Ectodermal cell (in vitro differentiated cells): ENCODE results near the gene COMMD8.
"Not testable (repeated sequence)": the region's sequence is repeated elsewhere in the genome, so short reads cannot be mapped to it uniquely, and the experiment has no call there.

Source experiments
- H3K27ac ChIP-seq: 2 replicates; pipeline ENCODE4 v1.7.0; 2013; ENCODE audit warnings: mild to moderate bottlenecking, low read depth, low read length; ENCODE audit not compliant: insufficient read depth, poor library complexity, severe bottlenecking
- H3K27me3 ChIP-seq: 2 replicates; pipeline ENCODE4 v1.7.0; 2013; ENCODE audit warnings: mild to moderate bottlenecking, low read length; ENCODE audit not compliant: insufficient read depth, control insufficient read depth, poor library complexity, severe bottlenecking
- H3K36me3 ChIP-seq: one replicate; pipeline ENCODE4 v1.7.0; 2013; ENCODE audit warnings: low read length; ENCODE audit not compliant: control insufficient read depth, insufficient read depth
- H3K4me1 ChIP-seq: one replicate; pipeline ENCODE4 v1.7.0; 2013; ENCODE audit warnings: low read length; ENCODE audit not compliant: control insufficient read depth, insufficient read depth
- H3K4me3 ChIP-seq: 2 replicates; pipeline ENCODE4 v1.7.0; 2013; ENCODE audit warnings: low read depth, low read length, control low read depth; ENCODE audit not compliant: insufficient read depth
- H3K9me3 ChIP-seq: 2 replicates; pipeline ENCODE4 v1.7.0; 2013; ENCODE audit warnings: mild to moderate bottlenecking, low read length, moderate library complexity; ENCODE audit not compliant: control insufficient read depth
- WGBS, 2 experiments: methylation state at CpG; one replicate each; pipeline ENCODE4 v1.1.7; 2013; ENCODE audit warnings: missing lambda C conversion rate in 2 of 2; 5-methylcytosine and 5-hydroxymethylcytosine counted together

Gene COMMD8

DNA sequence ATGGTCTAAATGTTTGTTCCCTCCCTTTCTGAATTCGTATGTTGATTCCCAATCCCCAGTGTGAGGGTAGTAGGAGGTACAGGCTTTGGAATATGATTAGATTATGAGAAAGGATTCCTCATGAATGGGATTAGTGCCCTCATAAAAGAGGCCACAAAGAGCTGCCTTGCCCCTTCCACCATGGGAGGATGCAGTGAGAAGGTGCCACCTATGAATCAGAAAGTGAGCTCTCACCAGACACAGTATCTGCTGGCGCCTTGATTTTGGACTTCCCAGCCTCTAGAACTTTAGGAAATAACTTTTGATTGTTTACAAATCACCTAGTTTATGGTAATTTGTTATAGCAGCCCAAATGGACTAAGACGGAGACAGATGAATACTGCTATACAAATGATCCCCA is 25.2 kb upstream of the COMMD8 start:
- WGBS, 2 experiments, result 55 to 57% methylated on average over 2 to 3 of the region's 3 CpGs
- no peak overlapping the region for H3K27ac ChIP-seq

DNA sequence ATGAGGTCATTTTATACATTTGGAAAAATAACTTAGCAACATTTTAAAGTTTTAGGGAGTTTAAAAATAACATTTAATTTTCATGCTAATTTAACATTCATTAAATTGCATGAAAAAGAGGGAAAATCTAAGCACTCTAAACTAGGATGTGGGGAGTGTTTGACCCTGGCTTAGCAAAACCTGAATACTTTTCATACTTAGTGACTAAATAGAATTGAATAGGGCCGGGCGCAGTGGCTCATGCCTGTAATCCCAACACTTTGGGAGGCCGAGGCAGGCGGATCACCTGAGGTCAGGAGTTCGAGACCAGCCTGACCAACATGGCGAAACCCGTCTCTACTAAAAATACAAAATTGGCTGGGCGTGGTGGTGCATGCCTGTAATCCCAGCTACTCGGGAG is 23.2 kb upstream of the COMMD8 start:
- not testable (repeated sequence) for H3K4me1 ChIP-seq, H3K4me3 ChIP-seq, H3K9me3 ChIP-seq, H3K27me3 ChIP-seq, H3K27ac ChIP-seq, H3K36me3 ChIP-seq
- WGBS, 2 experiments, result 93 to 96% methylated on average over 9 of the region's 9 CpGs

More for the DNA sequence above, 25.2 kb upstream of the COMMD8 start:
- Histone ChIP-seq H3K36me3 (no peaks in the 10 kb centered on the region), H3K27me3 (no peaks in the 10 kb centered on the region), H3K4me1 (peaks cover 7% of the 10 kb centered on the region), H3K9me3 (no peaks in the 10 kb centered on the region), H3K4me3 (no peak overlapping the region)

DNA sequence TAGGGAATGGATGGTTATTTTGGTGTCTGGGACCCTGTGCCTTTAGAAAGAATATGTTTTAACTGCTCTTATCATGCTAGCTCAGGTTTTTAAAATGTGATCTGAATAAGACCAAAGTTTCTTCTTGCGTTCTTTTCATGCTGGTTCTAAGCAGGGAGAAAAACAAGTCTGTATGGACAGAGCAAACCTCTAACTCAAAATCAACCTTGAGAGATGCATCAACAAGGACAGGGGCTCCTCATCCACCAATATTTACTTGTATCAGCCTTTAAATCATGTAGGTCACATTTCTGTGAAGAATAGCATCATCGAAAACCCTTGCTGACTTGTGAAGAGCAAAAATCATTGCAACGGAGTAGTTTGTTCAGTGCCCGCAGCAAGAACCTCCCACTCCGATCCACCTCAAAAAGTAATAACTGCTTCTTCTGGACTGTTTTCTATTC is 22.8 kb upstream of the COMMD8 start:
- Histone ChIP-seq H3K36me3 (no peaks in the 10 kb centered on the region), H3K4me3 (peak overlapping the region; percentile 57), H3K27me3 (no peaks in the 10 kb centered on the region), H3K9me3 (no peaks in the 10 kb centered on the region), H3K4me1 (peaks cover 7% of the 10 kb centered on the region), H3K27ac (no peak overlapping the region)
- 82 to 89% methylated on average over 5 of the region's 5 CpGs for WGBS, 2 experiments

DNA sequence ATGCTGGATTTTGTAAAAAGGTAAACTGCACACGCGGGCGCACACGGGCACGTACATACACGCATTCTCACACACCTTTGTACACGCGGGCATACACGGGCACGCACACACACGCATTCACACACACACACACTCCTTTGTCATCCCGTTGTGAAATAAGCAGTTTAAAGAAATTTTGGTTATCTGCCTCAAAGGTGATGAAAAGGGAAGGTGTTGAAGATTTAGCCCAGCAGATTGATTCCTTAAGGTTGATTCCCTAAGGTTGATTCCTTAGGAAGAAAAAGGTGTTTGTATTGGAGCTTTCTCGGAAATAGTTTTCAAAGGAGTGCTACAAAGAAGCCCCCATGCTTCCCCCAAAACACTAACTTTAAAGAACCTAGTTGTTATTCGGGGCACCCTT is 22.3 kb upstream of the COMMD8 start:
- Histone ChIP-seq H3K36me3 (no peaks in the 10 kb centered on the region), H3K27ac (no peak overlapping the region), H3K27me3 (no peaks in the 10 kb centered on the region), H3K4me1 (peaks cover 7% of the 10 kb centered on the region), H3K4me3 (peak overlapping the region; percentile 57), H3K9me3 (no peaks in the 10 kb centered on the region)
- 32 to 33% methylated on average over 2 to 3 of the region's 14 CpGs for WGBS, 2 experiments

DNA sequence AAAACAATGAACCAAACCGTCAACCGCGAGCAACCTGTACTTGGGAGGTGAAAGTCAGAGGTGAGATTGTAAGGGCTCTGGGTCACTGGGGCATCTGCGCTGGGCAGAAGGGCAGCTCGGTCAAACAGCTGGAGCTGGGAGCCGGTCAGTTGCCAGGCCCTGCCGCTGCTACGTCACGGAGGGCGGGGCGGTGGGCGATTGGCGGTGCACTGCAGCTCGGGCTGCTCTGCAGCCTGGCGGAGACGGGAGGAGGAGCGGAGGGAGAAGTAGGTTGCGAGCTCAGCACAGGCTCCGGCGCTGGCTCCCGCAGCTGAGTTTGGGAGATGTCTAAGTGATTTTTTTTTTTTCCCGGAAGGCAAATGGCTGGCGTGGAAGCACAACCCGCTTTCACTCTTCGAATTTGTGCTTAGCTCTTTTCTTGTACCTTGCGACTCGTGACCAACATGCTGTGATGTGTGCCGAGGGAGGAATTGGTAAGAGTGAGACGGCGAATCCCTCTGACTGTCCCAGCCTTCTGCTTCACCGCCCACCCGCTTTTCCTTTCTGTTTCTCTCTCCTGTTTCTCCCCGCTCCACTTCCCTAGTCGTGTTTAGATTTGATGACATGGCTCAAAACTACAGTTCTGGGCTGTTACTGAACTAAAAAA is 21.7 kb upstream of the COMMD8 start, which contains the start of gene ATP10D:
Gene ATP10D (plus strand): TSS at position 229 of the 646 bp plus-strand sequence. CDS start 27,266 bp downstream, outside the sequence.
- WGBS, 2 experiments, result 0 to 1% methylated on average over 33 to 34 of the region's 34 CpGs
- no peak within 1 kb of the TSS for H3K27ac ChIP-seq
- peaks cover 7% of the 10 kb centered on the region for H3K4me1 ChIP-seq

DNA sequence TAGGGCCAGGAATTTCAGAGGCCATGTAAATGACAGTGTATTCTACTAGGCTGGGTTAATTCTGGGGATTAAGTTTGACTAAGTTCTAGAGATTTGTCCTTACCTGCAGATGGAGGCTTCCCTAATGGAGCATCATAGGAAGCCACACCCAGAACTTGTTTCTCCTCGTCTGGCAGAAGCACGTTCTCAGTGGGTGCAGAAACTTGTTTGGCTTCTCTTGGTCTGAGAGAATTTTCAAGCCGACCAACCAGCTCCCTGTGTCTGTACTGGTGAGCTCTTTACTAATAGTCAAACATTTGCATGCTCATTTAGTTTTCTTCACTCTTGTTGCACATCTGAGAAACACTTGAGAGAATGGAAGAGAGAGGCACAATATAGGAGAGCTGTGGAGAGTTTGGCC is 20.7 kb upstream of the COMMD8 start:
- Histone ChIP-seq H3K9me3 (no peaks in the 10 kb centered on the region), H3K27ac (no peak overlapping the region), H3K36me3 (no peaks in the 10 kb centered on the region), H3K4me1 (peaks cover 7% of the 10 kb centered on the region), H3K4me3 (no peak overlapping the region), H3K27me3 (no peaks in the 10 kb centered on the region)
- WGBS, 2 experiments, result 70 to 81% methylated on average over 3 of the region's 3 CpGs

More for the DNA sequence above, 21.7 kb upstream of the COMMD8 start, which contains the start of gene ATP10D:
- no peaks in the 10 kb centered on the region for H3K36me3 ChIP-seq
- peak within 1 kb of the TSS; percentile 57 for H3K4me3 ChIP-seq
- no peaks in the 10 kb centered on the region for H3K27me3 ChIP-seq
- no peaks in the 10 kb centered on the region for H3K9me3 ChIP-seq

DNA sequence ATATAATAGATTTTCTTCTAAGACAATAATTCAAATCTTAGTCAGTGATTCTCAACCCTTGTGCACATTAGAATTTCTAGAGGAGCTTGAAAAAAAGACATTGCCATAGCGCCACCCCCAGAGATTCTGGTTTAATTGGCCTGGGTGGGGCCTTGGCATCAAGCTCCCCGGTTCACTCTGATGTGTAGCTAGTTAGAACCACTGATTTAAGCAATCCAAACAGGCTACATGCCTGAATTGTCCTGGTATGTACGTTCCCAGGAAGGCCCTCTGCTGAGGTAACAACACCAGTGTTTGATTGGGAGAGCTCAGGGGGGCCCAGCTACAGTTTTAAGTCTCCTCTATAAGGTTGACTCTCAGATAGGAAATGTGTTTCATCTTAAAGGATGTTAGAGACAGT is 20.2 kb upstream of the COMMD8 start:
- Histone ChIP-seq H3K36me3 (no peaks in the 10 kb centered on the region), H3K27me3 (no peaks in the 10 kb centered on the region), H3K9me3 (no peaks in the 10 kb centered on the region), H3K27ac (no peak overlapping the region), H3K4me3 (no peak overlapping the region), H3K4me1 (peaks cover 7% of the 10 kb centered on the region)
- WGBS, 2 experiments, result 78 to 86% methylated on average over 3 of the region's 3 CpGs

DNA sequence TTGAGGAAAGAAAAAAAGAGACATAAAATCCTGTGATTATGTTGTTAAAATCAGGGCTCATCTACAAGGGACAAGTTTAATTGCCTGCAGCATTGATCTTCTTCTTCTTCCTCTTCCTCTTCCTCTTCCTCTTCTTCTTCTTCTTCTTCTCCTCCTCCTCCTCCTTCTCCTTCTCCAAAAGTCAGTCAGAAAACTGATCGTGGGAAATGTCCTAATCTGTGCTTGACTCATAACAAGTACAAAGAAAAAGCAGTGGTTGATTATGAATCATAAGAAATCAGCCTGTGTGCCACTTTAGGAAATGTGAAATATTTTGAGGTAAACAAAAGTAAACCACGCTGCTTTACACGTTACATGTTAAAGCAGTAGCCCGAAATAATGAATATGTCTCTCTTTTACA is 18.8 kb upstream of the COMMD8 start:
- no peaks in the 10 kb centered on the region for H3K9me3 ChIP-seq
- H3K36me3 ChIP-seq, result no peaks in the 10 kb centered on the region
- no peaks in the 10 kb centered on the region for H3K27me3 ChIP-seq
- no peak overlapping the region for H3K27ac ChIP-seq
- peaks cover 7% of the 10 kb centered on the region for H3K4me1 ChIP-seq
- H3K4me3 ChIP-seq, result no peak overlapping the region
- 88 to 89% methylated on average over 2 to 4 of the region's 4 CpGs for WGBS, 2 experiments

DNA sequence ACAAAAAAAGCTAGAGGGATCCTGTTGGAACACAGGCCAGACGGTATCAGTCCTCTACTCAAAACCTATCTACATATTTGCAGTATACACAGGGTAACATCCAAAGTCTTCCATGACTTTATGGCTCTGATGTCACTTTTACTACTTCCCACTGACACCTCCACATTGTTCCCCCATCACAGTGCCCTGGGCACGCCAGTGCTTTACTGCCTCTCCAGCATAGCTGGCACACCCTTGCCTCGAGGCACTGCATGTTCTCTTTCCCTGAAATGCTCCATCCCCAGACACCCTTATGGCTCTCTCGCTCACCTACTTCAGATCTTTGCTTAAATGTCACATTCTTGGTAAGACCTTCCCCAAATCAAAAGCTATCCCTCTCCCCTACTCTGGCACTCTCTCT is 15.3 kb upstream of the COMMD8 start:
- 85% methylated on average over 4 of the region's 4 CpGs for WGBS, 2 experiments
- Histone ChIP-seq H3K27ac (no peak overlapping the region), H3K4me3 (no peak overlapping the region), H3K27me3 (no peaks in the 10 kb centered on the region), H3K9me3 (no peaks in the 10 kb centered on the region), H3K4me1 (no peaks in the 10 kb centered on the region), H3K36me3 (no peaks in the 10 kb centered on the region)

DNA sequence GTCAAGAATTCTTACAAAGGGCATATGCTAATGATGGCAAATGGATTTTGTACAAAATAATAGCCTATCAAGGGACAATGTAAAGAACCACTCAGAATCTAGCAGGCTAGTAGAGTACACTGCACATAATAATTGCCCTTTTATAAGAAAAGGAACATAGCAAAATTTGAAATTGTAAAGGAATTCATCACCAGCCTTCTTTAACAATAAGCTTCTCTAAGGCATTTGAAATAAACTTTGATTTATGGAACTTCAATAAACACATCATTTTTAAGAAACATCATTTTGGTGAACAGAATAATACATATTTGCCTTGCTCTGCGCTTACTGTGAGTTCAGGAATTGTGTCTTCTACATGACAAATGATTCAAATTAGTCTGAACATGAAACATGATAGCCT is 11.9 kb upstream of the COMMD8 start:
- Histone ChIP-seq H3K27me3 (no peaks in the 10 kb centered on the region), H3K4me1 (no peaks in the 10 kb centered on the region), H3K9me3 (no peaks in the 10 kb centered on the region), H3K36me3 (no peaks in the 10 kb centered on the region), H3K27ac (no peak overlapping the region), H3K4me3 (no peak overlapping the region)
- 82 to 87% methylated on average over 1 of the region's 1 CpG for WGBS, 2 experiments
